Prostate gland (tissue), 2 donors: ENCODE results near the gene TPGS1.

ENCODE experiments used
- CTCF ChIP-seq, 4 experiments: fragments of 200-600 bp in 2 of 4; fragments of 450-650 bp in 2 of 4; sonication (generic) in 2 of 4; IDR thresholded peaks; 1 replicate in 3 of 4; 2 replicates in 1 of 4; pipeline ENCODE4 v1.5.1; 2016 to 2019; ENCODE audit warnings: antibody characterized with exemption in 4 of 4, mild to moderate bottlenecking in 2 of 4, moderate library complexity in 2 of 4
- POLR2A ChIP-seq: fragments of 450-650 bp; IDR thresholded peaks from one replicate; pipeline ENCODE4 v1.6.1; 2016; ENCODE audit warnings: antibody characterized with exemption, mild to moderate bottlenecking

- TF ChIP-seq POLR2A, result no peak
- no peak for TF ChIP-seq CTCF (IDR thresholded peaks at IDR 0.05)
Measured at GRCh38 chr19:465056-465816, 42.1 kb upstream of the TPGS1 start.
